ENCODE measurements around the gene THBS2. TPM values are rescaled to one million over a fixed set of nuclear protein-coding genes. Genes with fewer than 3 reads are reported as not detected.
"Not testable (repeated sequence)": the region's sequence is repeated elsewhere in the genome, so short reads cannot be mapped to it uniquely, and the experiment has no call there.

The THBS2 gene
- polyA plus RNA-seq, 1 donor = 7.3 TPM

DNA sequence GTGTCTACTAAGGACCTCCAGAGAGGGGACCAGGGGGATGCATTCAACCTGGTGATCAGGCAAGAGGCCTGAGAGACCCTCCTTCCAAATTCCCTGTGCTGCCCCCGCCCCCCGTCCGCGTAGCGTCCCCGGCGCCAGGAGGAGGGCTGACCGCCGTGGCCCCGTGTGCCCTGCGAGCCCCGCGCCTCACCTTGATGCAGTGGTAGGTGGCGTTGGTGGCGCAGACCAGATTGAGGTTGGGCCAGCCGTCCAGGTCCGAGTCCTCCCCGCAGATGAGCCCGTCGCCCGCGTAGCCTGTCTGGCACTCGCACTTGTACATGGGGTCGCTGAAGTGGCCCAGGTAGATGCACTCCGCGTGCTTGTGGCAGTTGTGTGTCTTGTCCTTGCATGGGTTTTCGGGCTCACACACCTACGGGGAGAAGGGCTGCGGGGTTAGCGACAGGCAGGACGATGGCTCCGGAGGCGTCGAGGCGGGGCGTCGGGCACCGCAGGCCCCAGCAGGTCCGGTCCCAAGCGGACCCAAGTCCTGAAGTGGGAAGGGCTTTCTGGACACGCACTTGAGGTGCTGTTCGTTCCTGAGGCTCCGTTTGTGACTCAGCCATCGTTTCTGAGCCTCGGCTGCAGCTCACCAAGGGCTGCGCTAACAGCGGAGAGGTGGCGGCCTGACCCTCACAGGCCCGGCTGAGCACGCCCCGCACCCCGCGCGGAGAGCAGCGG is 21.7 kb downstream of the THBS2 start:
- no peak for DNase-seq

DNA sequence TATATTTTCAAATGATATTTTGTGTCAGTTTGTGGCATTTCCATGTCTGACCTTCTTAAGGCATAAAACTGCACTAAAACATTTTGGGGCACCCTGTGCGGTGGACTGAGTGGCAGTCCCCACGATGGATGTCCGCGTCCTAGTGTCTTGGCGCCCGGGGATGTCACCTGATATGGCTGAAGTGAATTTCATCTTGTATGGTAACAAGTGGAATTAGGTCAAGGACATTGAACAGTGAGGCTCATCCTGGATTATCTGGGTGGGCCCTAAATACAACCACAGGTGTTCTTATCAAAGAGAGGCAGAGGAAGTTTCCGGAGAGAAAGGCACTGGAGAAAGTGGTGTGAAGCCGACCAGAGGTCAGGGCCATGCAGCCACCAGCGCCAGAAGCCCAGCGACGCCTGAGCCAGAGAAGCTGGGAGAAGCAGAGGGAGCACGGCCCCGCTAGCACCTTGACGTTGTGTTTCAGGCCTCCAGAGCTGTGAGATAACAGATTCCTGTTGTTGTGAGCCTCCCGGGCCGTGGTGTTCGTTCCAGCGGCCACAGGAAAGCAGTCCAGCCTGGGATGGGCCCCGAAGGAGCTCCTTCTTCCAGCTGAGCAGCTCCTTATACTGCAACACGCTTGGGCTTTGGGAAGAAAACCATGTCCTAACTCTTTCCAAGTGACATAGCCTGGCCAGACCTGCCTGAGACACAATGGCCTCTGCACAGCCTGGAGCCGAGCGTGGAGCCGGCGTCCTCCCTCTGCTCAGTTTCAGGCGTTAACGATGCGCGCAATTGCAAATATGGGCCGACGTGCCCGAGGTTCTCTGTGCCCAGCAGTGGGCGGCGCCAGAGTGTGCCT is 22.5 kb downstream of the THBS2 start:
- no peak for DNase-seq

DNA sequence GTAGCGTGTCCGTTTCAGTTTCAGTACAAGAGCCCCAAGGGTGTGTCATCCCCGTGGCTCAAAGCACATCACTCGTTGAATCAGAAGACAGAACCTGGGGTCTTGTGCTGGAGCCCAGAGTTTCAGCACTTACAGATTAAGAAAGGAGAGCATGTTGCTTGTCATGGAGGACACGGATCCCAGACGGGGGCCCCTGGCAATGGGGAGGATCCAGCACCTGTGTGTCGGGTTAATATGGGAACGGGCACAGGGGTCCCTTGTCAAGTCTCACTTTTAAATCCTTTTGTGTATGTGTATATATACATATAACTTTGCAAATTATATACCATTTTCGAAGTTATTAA is 23.4 kb downstream of the THBS2 start:
- DNase-seq = no peak

DNA sequence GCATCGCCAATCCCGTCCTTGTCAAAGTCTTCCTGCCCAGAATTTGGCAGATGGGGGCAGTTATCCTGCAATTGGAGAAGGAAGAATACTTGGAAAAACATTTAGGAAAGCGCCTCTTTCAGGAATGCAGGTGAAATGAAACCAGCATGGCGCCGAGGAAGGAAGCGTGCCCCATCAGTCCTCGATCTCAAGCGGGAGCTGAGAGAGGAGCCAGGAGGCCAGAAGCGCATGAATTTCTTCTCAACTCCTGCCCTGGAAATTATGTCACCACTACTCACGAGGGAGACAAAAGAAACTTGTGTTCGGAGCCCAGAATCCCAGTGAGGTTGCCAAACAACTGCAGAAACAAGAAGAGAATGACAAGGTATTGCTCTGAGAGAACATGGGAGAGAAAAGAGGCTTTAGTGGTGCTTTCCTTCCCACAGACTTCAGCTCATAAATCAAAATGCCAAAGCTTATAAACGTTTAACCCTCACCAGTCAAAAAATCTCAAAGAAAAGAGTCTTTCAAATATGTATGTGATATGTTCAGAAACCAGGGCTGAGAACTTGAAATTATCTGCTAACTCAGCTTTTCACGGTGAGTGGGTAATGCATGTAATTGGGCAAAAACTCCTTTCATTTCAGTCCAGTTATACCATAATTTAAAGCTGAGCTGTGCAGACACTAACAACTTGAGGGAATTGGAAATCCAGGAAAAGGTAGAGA is 23.9 kb downstream of the THBS2 start:
- DNase-seq = no peak

DNA sequence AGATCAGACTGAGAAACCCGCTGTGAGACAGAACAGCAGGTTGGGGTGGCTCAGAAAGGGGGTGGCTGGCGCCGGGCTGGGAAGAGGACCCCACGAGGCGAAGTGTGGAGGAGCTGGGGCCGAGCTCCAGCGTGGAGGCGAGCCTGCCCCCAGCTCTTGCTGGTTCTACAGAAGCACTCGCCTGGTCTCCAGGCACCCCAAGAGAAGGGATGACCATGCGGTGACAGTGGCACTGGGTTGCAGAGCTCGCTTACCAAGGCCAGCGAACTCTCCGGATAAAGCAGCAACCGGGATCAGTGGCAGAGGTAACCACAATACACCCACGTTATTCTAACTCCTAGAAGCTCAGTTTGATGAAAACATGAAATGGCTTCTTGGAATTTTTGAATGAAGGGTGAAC is 26.5 kb downstream of the THBS2 start:
- DNase-seq = no peak

DNA sequence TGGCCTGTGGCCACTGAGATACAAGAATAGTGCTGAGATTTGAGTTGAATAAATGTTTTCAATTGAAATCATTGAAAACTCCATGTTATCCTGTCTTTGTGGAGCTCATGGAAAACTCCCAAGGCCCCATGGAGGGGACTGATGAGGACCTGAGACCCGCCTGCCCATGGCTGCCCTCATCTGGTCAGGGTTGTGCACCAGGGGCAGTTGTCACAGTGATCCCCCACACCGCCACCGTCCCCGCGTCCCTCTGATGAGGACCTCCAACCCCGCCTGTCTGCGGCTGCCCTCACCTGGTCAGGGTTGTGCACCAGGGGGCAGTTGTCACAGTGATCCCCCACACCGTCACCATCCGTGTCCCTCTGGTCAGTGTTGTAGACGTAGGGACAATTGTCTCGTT is 27.8 kb downstream of the THBS2 start:
- no peak for DNase-seq

DNA sequence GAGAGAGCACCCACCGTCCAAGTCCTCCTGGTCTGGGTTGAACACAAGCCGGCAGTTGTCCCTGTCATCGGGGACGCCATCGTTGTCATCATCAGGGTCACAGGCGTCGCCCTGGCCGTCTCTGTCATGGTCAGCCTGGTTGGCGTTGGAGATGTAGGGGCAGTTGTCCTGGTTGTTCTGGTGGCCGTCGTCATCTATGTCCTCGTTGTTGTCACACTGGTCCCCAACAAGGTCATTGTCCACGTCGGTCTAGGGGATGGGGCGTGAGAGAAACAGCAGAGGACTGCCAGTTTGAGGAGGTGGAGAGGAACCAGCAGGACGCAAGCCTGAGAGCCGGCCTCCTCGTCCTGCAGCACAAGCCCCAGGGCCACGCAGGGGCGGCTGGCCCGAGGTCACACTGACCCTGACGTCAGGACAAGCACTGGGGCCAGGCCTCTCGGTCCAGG is 28.5 kb downstream of the THBS2 start:
- DNase-seq = no peak

DNA sequence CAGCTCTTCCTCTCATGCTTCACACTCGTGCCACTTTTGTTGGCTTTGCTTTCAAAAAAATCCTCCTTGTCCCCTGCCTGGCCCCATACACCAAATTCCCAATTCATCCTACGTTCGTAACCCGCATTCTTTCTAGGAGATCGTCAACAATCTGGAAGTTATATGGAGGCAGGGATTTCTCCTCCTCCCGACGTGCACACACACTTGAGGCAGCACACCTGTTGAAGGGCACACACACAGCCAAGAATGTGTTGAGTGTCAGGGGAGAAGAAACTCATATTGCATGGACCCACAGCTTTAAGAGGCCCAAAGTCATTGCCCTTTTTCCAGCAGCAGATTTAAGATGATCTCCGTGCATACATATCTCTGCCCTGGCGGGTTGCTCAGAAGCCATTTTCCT is 28.9 kb downstream of the THBS2 start:
- no peak for DNase-seq

DNA sequence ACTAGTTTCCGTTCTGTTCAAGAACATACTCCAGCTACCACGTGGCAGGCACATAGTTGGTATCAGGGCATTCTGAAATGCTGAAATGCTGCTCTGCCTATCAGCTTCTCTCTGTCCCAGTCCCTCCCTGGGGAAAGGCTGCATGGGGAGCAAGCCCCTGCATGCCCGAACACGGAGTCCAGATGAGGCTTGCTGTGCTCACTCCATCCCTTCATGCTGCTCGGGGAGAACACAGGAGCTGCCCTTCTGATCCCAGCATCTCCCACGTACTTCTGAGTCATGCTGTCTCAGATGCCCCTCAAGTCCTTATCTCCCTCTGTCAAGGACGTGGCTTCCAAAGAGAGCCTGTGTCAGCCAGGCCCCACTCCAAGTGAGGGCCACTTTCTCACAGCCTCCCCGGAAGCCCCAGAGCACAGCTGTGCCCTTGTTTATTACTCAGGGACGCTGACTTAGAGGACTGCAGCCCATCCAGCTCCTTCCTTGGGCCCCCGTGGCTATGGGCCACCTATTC is 29.4 kb downstream of the THBS2 start:
- DNase-seq = no peak

DNA sequence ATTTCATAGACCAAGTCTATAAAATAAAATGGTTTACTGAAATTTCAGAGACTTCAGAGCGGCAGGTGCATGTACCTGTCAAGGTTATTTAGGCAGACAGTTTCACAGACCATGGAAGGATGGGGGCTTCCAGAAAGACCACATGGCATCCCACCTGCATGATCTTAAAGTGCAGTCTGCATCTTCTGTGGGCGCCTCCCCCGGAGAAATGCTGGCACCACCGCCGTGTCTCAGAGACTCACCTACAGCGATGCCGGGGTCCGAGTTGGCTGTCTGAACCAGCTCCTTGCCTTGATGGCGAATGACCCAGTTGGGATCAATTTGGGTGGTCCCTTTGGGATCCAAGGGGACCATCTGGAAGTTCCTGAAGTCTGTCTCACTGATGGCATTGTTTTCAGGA is 30.6 kb downstream of the THBS2 start:
- no peak for DNase-seq

DNA sequence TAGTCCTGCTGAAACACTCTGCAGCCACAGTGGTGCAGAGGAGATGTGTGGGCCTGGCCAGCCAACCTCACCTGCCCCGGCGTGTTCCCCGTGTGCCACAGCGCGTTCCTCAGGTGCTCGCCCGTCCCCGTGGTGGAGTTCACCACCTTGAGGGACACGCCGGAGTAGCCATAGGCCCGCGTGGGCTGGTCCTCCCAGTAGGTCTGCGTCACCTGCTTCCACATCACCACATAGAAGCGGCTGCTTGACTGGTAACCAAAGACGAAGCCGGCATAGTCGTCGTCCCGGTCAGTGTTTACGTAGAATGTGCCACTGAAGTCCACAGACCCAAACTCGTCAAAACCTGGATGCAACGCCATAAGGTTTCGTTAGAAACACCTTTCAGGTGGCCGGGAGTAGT is 31.5 kb downstream of the THBS2 start:
- DNase-seq = no peak

DNA sequence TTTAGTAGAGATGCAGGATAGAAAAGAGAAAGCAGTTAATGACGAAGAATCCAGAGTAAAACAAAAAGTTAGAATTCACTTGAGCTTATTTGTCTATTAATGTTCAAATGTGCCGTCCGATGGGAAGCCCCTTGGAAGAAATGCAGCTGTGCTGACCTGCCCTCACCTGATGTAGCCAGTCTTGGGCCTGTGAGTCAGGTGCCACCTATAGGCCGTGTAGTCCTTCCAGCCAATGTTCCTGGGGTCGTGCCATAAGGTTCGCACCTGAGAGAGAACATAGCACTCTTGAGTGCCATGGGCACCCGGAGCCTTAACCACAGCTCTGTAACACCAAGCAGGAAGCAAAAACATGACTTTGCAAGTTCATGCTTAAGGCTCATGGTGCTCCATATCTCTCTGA is 32.4 kb downstream of the THBS2 start:
- no peak for DNase-seq

DNA sequence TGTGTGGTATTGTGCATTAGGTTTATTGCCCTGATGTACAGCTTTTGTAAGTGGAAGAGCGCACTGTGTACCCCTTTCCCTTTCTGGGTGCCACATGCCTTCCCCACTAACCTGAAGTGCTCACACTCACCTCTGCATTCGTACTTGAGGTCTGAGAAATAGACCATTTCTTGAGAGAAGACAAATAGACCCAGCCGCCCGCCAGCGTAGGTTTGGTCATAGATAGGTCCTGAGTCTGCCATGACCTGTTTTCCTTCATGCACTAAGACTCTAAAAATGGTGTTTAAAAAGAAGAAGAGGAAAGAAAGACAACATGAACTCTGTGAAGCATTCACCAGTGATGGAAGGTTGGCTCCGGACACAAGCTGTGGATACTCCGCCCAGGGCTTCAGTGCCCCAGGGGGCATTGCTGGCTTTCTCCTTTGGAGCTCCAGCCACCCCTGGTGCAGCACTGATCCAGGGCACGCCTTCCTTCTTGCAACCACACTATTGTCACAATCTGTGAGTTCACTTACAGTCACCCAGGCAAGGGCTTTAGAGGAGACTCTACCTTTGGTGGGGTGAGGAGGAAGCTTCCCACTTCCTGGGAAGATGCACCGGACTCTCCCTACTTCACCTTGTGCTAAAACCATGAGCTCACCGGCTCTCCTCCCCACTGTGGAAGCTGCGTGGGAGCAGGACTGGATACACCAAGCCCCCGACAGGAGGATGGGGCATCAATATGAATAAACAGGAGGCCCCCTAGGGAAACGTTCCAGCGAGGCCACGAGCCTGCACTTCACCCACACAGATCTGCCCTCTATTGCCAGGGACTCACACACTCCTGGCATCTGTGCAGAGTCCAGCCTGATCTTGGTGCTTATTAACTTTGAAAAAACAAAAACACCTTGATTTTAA is 33.3 kb downstream of the THBS2 start:
- no peak for DNase-seq

DNA sequence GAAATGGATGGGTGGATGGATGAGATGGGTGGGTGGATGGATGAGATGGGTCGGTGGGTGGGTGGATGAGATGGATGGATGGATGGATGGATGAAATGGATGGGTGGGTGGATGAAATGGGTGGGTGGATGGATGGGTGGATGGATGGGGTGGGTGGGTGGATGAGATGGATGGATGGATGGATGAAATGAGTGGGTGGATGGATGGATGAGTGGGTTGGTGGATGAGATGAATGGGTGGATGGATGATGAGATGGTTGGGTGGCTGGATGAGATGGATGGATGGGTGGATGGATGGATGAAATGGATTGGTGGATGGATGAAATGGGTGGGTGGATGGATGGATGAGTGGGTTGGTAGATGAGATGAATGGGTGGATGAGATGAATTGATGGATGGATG is 35.7 kb downstream of the THBS2 start:
- no peak for DNase-seq

DNA sequence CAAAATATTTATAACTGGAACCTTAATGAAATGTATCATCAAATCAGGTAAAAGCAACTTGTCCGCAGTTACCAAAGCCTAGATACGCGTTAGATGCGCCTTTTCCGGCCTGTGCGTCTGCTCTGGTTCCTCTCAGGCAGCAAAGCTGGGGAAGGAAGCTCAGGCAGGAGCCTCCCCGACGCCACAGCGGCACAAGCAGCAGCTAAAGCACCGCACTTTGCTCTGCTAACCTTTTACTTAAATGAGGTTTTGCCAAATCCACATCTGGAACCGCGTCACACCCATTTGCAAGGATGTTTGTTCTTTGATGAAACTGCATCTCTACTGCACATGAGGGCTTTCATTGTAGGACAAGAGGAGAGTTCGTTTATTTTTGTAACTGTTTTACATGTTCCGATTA is 36.8 kb downstream of the THBS2 start:
- DNase-seq = no peak

DNA sequence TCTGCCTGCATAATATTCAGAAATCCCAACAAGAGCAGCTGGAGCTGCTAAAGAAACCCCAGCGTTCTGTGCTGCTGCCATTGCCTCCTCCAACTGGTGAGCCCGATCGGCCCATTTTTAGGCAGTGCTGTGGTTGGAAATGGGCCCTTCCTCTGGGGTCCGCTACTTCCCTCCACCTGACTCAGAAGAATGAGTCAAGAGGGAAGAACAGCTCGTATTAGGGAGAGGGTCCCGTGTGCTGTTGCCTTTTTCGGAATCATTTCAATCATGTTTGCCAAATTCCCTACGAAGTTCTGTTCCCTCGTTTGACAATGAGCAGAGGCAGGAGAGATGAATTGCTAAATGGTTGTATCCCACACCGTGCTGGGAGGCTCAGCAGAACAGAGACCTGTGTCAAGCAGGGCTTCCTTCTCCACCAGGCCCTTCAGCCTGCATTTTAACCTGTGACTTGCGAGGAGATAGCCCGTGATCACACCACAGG is 38.4 kb downstream of the THBS2 start:
- DNase-seq = no peak

DNA sequence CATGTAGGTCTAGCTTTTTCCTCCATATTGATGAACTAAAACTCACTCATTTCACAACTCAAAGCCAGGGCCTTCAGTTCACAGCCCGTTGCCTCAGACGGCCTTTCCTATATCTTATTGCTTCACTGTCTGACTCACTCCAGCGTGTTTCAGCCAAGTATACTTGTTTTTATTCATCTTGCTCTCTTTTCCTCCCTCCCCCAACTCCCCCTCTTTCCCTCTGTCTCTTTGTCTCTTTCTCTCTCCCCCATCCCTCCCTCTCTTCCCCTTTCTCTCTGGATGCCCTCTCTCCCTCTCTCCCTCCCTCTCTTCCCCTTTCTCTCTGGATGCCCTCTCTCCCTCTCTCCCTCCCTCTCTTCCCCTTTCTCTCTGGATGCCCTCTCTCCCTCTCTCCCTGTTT is 38.9 kb downstream of the THBS2 start:
- not testable (repeated sequence) for DNase-seq

DNA sequence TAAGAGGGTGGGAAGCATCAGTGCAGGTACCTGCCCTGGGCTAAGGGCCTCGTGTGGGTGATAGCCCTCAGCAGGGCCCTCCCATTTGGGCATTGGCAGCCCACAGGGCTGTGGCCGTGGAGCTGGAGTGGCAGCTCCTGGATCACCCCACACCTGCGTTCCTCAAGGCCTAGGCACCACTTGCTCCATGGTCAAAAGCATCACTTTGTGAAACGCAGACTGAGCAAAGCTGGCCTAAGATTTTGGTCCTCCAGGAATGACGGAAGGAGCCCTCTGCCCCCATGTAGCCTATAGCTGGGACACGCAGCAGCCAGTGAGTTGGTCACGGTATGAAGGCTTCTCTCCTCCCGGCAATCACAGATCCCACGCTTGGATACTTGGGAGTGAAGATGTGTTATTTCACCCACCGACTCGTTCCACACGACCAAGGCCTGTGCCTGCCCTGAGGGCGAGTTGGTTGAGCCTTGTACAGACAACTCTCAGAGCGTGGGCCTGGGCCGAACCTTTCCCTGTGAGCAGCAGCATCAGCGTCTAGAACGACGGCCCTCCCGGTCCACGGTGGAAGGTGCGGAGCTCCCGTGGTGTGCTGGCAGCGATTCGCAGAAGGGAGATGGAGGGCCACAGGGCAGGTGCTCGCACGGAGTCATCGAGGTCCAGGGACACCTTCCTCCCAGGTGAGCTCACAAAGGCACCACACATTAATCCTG is 39.7 kb downstream of the THBS2 start:
- no peak for DNase-seq

DNA sequence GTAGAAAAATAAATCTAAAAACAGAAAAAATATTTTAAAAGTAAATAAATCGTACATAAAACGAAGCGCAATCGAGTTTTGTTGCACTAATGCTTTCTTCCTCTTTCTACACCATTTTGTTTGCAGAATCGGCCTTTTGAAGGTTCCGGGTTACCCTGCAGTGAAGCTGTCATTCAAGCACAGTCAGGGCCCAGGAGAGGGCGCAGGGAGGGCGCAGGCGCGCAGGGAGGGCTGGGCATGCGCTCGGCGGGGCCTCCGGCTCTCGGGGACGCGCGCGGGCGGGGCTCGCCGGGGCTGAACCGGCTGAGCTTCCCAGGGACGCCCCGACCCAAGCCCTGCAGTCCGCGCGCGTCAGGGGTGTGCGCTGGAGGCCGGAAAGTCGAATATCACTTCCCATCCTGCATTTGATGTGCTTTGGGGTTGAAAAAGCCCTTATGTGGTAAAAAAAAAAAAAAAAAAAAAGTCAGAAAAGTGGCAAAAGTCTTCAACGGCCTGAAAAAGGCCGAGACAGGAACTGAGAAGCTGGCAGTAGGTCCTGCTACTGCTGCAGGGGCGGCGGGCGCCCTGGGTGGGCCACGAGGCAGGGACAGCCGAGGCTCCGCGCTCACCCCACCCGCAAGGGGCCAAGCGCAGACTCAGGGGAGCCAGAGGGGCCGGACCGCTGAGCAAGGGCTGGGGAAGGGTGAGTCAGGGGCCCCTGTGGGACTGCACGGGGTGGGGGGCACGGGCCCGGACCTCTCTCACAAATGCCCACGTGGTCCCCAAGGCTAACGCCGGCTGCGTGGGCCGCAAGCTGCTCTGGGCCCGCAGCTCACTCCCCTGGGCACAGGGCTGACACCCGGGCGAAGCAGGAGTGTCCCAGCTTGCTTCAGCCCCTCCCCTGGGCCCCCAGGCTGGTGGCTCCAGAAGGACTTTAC is 40.5 kb downstream of the THBS2 start:
- DNase-seq = peak; percentile 89

DNA sequence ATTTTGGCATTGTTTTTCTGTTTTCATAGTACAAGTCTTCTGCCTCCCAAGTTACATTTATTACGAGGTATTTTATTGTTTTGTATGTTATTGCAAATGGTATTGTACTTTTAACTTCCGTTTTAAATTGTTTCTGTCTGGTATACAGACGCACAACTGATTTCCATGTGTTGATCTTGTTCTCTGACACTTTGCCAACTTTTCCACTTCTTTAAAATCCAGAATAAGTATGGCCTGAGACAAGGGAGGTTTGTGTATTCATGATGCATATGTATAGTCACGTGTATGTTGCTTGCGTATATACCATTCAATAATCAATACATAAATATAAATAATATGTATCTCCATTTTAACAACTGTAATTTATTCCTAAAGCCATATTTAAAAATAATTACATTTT is 41.2 kb downstream of the THBS2 start:
- DNase-seq = no peak
